SK-N-SH treated with all-trans-retinoic acid at 6 μM for 48 hours (cell line): ENCODE measurements around the gene GAB4.

Experiments
- ATAC-seq: fragments of 200-7000 bp; cut with Tn5 transposase; 3 replicates; pipeline ENCODE4 v1.9.1; 2020; ENCODE audit warnings: mild to moderate bottlenecking, moderate library complexity
- ARNTL ChIP-seq: fragments of 450-650 bp; formaldehyde crosslinking; IDR thresholded peaks from 2 replicates; pipeline ENCODE4 v1.5.0; 2020; ENCODE audit warnings: low read depth, mild to moderate bottlenecking, moderate library complexity, borderline replicate concordance
- BACH2 ChIP-seq: fragments of 250-450 bp; sonication (Bioruptor Pico); IDR thresholded peaks from 2 replicates; pipeline ENCODE4 v1.9.0; 2021; ENCODE audit warnings: mild to moderate bottlenecking, borderline replicate concordance
- CSDC2 ChIP-seq: fragments of 250-450 bp; sonication (Bioruptor Pico); IDR thresholded peaks from 2 replicates; pipeline ENCODE4 v1.5.0; 2020; ENCODE audit warnings: mild to moderate bottlenecking, moderate library complexity
- CSRNP3 ChIP-seq: fragments of 250-450 bp; sonication (Bioruptor Pico); IDR thresholded peaks from 2 replicates; pipeline ENCODE4 v1.5.1; 2021; ENCODE audit warnings: mild to moderate bottlenecking, moderate library complexity
- ESRRG ChIP-seq: fragments of 250-450 bp; sonication (Bioruptor Pico); IDR thresholded peaks from 2 replicates; pipeline ENCODE4 v1.6.1; 2021; ENCODE audit warnings: mild to moderate bottlenecking
- GLIS3 ChIP-seq: fragments of 250-450 bp; sonication (Bioruptor Pico); IDR thresholded peaks from 2 replicates; pipeline ENCODE4 v1.5.0; 2020; ENCODE audit warnings: mild to moderate bottlenecking, moderate library complexity
- ISL1 ChIP-seq: fragments of 250-450 bp; sonication (Bioruptor Pico); IDR thresholded peaks from 2 replicates; pipeline ENCODE4 v2.1.2; 2022; ENCODE audit warnings: mild to moderate bottlenecking, moderate library complexity
- OSR1 ChIP-seq: fragments of 250-450 bp; sonication (Bioruptor Pico); IDR thresholded peaks from 2 replicates; pipeline ENCODE4 v1.8.0; 2022; ENCODE audit warnings: moderate library complexity, mild to moderate bottlenecking, inconsistent platforms
- POU6F1 ChIP-seq: fragments of 250-450 bp; sonication (Bioruptor Pico); IDR thresholded peaks from 2 replicates; pipeline ENCODE4 v1.8.0; 2021; ENCODE audit warnings: low read depth, mild to moderate bottlenecking, moderate library complexity, borderline replicate concordance
- RARB ChIP-seq: fragments of 250-450 bp; sonication (Bioruptor Pico); IDR thresholded peaks from 2 replicates; pipeline ENCODE4 v1.8.0; 2021; ENCODE audit warnings: mild to moderate bottlenecking, moderate library complexity
- SNAI2 ChIP-seq: fragments of 250-450 bp; sonication (Bioruptor Pico); IDR thresholded peaks from 2 replicates; pipeline ENCODE4 v1.5.0; 2020; ENCODE audit warnings: mild to moderate bottlenecking, moderate library complexity
- TCF4 ChIP-seq: fragments of 250-450 bp; sonication (Bioruptor Pico); IDR thresholded peaks from 2 replicates; pipeline ENCODE4 v1.8.0; 2021; ENCODE audit warnings: mild to moderate bottlenecking, moderate library complexity, borderline replicate concordance
- TSHZ2 ChIP-seq: fragments of 250-450 bp; sonication (Bioruptor Pico); IDR thresholded peaks from 2 replicates; pipeline ENCODE4 v1.5.0; 2020; ENCODE audit warnings: mild to moderate bottlenecking, moderate library complexity
- ZC3H10 ChIP-seq: fragments of 250-450 bp; sonication (Bioruptor Pico); IDR thresholded peaks from 2 replicates; pipeline ENCODE4 v1.5.1; 2021; ENCODE audit warnings: mild to moderate bottlenecking, moderate library complexity
- ZFP30 ChIP-seq: fragments of 450-650 bp; formaldehyde crosslinking; IDR thresholded peaks from 2 replicates; pipeline ENCODE4 v1.5.0; 2022; ENCODE audit warnings: mild to moderate bottlenecking, moderate library complexity
- ZNF565 ChIP-seq: fragments of 450-650 bp; formaldehyde crosslinking; conservative IDR thresholded peaks from 2 replicates; pipeline ENCODE4 v1.5.0; 2020; ENCODE audit warnings: low read depth, mild to moderate bottlenecking, moderate library complexity
- ZNF8 ChIP-seq: fragments of 450-650 bp; formaldehyde crosslinking; IDR thresholded peaks from 2 replicates; pipeline ENCODE4 v1.5.0; 2020; ENCODE audit warnings: mild to moderate bottlenecking, moderate library complexity

Gene GAB4

GRCh38 chr22:17007257-17007656, 765 bp downstream of the GAB4 start:
- TF ChIP-seq OSR1 (CRISPR knock-in tag) (no peak), POU6F1 (no peak)
- TF ChIP-seq, all 23 proteins: peak for 0
- no peak for ATAC-seq

GRCh38 chr22:16989915-16990314, 18.1 kb downstream of the GAB4 start:
- no peak for ATAC-seq
- TF ChIP-seq POU6F1, result no peak

GRCh38 chr22:16988257-16988656, 19.8 kb downstream of the GAB4 start:
- no peak for ATAC-seq
- TF ChIP-seq ZFP30 (CRISPR knock-in tag) (no peak), TSHZ2 (no peak), ZC3H10 (no peak), SNAI2 (CRISPR knock-in tag) (no peak), RARB (no peak), GLIS3 (no peak), ISL1 (CRISPR knock-in tag) (no peak), ZNF8 (CRISPR knock-in tag) (no peak), ZNF565 (CRISPR knock-in tag) (no peak), BACH2 (CRISPR knock-in tag) (no peak)

- TF ChIP-seq RARB (no peak), CSRNP3 (CRISPR knock-in tag) (no peak), ESRRG (CRISPR knock-in tag) (no peak), ZNF565 (CRISPR knock-in tag) (no peak), CSDC2 (CRISPR knock-in tag) (no peak), TCF4 (CRISPR knock-in tag) (no peak), ARNTL (no peak)
- no peak for ATAC-seq
Measured at GRCh38 chr22:16987822-16988221, 20.2 kb downstream of the GAB4 start.

GRCh38 chr22:16975155-16975885, 32.7 kb downstream of the GAB4 start:
- TF ChIP-seq BACH2 (CRISPR knock-in tag) (no peak), ZC3H10 (no peak), GLIS3 (no peak), SNAI2 (CRISPR knock-in tag) (no peak)
- ATAC-seq, result no peak
